GM12878 (cell line): ENCODE data around the gene ORM2.

ENCODE experiments used
- CBX3 ChIP-seq: fragments of 200-600 bp; sonication (generic); IDR thresholded peaks from 2 replicates; pipeline ENCODE4 v1.6.1; 2016; ENCODE audit warnings: low read depth, borderline replicate concordance
- ELK1 ChIP-seq: IDR thresholded peaks from 2 replicates; pipeline ENCODE4 v1.6.1; 2012; ENCODE audit warnings: low read depth, low read length, improper control_type of control experiment
- ETV6 ChIP-seq, 2 experiments: fragments of 450-650 bp in 1 of 2; IDR thresholded peaks in 1 of 2; conservative IDR thresholded peaks in 1 of 2; 2 replicates each; pipeline ENCODE4 v1.6.1; 2014; ENCODE audit warnings: antibody characterized with exemption in 1 of 2, borderline replicate concordance in 1 of 2, low read depth in 1 of 2, mild to moderate bottlenecking in 1 of 2, moderate library complexity in 1 of 2
- HSF1 ChIP-seq: fragments of 150-350 bp; IDR thresholded peaks from 2 replicates; pipeline ENCODE4 v1.6.1; 2014; ENCODE audit warnings: mild to moderate bottlenecking, low read depth, low read length
- POLR2A ChIP-seq: IDR thresholded peaks from 2 replicates; pipeline ENCODE4 v1.6.1; 2011; ENCODE audit warnings: low read depth, mild to moderate bottlenecking, low read length
- RELA ChIP-seq: fragments of 450-650 bp; IDR thresholded peaks from 2 replicates; pipeline ENCODE4 v1.8.0; 2014; ENCODE audit warnings: borderline replicate concordance; ENCODE audit not compliant: partially characterized antibody

- TF ChIP-seq POLR2A (no peak), RELA (no peak), HSF1 (no peak), ELK1 (no peak), ETV6 (conservative IDR thresholded peaks at IDR 0.05 in 1 of 2, IDR thresholded peaks at IDR 0.05 in 1 of 2; ENCODE audit: borderline replicate concordance in 1 of 2, low read depth in 1 of 2) (no peak), CBX3 (no peak)
Measured at GRCh38 chr9:114345493-114346065, 15.9 kb downstream of the ORM2 start.
